ENCODE data around the gene CBR1.
A peak's percentile ranks its signal among the peaks of the same experiment; 100 is the strongest.
"Not testable (repeated sequence)": the region's sequence is repeated elsewhere in the genome, so short reads cannot be mapped to it uniquely, and the experiment has no call there.

CBR1 gene

GRCh38 chr21:36080386-36080785 lies 10.6 kb downstream of the CBR1 start:
- DNase-seq (ENCODE audit: low spot score) = no peak

GRCh38 chr21:36082237-36082664 lies 12.4 kb downstream of the CBR1 start:
- DNase-seq (ENCODE audit: low spot score) = no peak

- no peak for DNase-seq (ENCODE audit: low spot score)
These were observed 17.7 kb downstream of the CBR1 start for GRCh38 chr21:36087362-36088138.

- DNase-seq (ENCODE audit: low spot score) = no peak
These were observed 20.1 kb downstream of the CBR1 start for GRCh38 chr21:36089946-36090345.

GRCh38 chr21:36092681-36093080 lies 22.9 kb downstream of the CBR1 start:
- no peak for DNase-seq (ENCODE audit: low spot score)

- DNase-seq (ENCODE audit: low spot score) = no peak
These were observed 23.7 kb downstream of the CBR1 start for GRCh38 chr21:36093512-36093911.

- DNase-seq (ENCODE audit: low spot score) = no peak
These were observed 26.8 kb downstream of the CBR1 start for GRCh38 chr21:36096398-36097290.

GRCh38 chr21:36097427-36098181 lies 27.8 kb downstream of the CBR1 start:
- DNase-seq (ENCODE audit: low spot score) = no peak

- DNase-seq (ENCODE audit: low spot score) = no peak
These were observed 28.3 kb downstream of the CBR1 start for GRCh38 chr21:36098182-36098532.

- no peak for DNase-seq (ENCODE audit: low spot score)
These were observed 29.2 kb downstream of the CBR1 start for GRCh38 chr21:36099000-36099399.

GRCh38 chr21:36099695-36100211 lies 29.9 kb downstream of the CBR1 start:
- not testable (repeated sequence) for DNase-seq (ENCODE audit: low spot score)

- DNase-seq (ENCODE audit: low spot score) = no peak
These were observed 31.3 kb downstream of the CBR1 start for GRCh38 chr21:36100971-36101641.

GRCh38 chr21:36103434-36103833 lies 33.6 kb downstream of the CBR1 start:
- no peak for DNase-seq (ENCODE audit: low spot score)

GRCh38 chr21:36104317-36105300 lies 34.8 kb downstream of the CBR1 start:
- DNase-seq (ENCODE audit: low spot score) = no peak

GRCh38 chr21:36105327-36105842 lies 35.6 kb downstream of the CBR1 start:
- DNase-seq (ENCODE audit: low spot score) = no peak

- DNase-seq (ENCODE audit: low spot score) = no peak
These were observed 40.0 kb downstream of the CBR1 start for GRCh38 chr21:36109868-36110267.

GRCh38 chr21:36111238-36111637 lies 41.4 kb downstream of the CBR1 start:
- no peak for DNase-seq (ENCODE audit: low spot score)

GRCh38 chr21:36113647-36114428 lies 44.0 kb downstream of the CBR1 start:
- peak; percentile 82 for DNase-seq (ENCODE audit: low spot score)

- no peak for DNase-seq (ENCODE audit: low spot score)
These were observed 45.4 kb downstream of the CBR1 start for GRCh38 chr21:36115138-36115730.
